Right cardiac atrium (tissue), 5 donors: Measurements from ENCODE around the gene GCNT2. TPM values are rescaled to one million over a fixed set of nuclear protein-coding genes. Genes with fewer than 3 reads are reported as not detected.

Experiments used
- ATAC-seq, 2 donors: fragments of 200-7000 bp; cut with Tn5 transposase; one replicate each; pipeline versions ENCODE4 v1.8.0 to v1.9.1; 2020; ENCODE audit warnings: moderate library complexity in 2 of 2, mild to moderate bottlenecking in 1 of 2
- DNase-seq, 3 donors: peaks; one replicate each; pipeline ENCODE4 v3.0.0-alpha.2; 2020
- H3K27ac ChIP-seq: one replicate; pipeline ENCODE4 v1.5.1; 2013; ENCODE audit warnings: mild to moderate bottlenecking, low read length, control low read depth, moderate library complexity
- H3K27me3 ChIP-seq: one replicate; pipeline ENCODE4 v1.6.1; 2013; ENCODE audit not compliant: control insufficient read depth, insufficient read depth
- H3K4me1 ChIP-seq: one replicate; pipeline ENCODE4 v1.6.1; 2013; ENCODE audit warnings: low read length; ENCODE audit not compliant: control insufficient read depth, insufficient read depth
- H3K4me3 ChIP-seq: one replicate; pipeline ENCODE4 v1.5.1; 2013; ENCODE audit warnings: low read length, control low read depth
- H3K9me3 ChIP-seq: one replicate; pipeline ENCODE4 v1.6.1; 2013; ENCODE audit warnings: low read length; ENCODE audit not compliant: control insufficient read depth
- WGBS: extraction: QIAGEN DNeasy Blood & Tissue Kit; methylation state at CpG from one replicate; pipeline ENCODE4 v1.1.7; 2013; 5-methylcytosine and 5-hydroxymethylcytosine counted together
- intact Hi-C, 4 donors: fragments of 100-400 bp; cut with DNase I; formaldehyde crosslinking; loops; one replicate each; pipeline versions ENCODE4 v1.11.0 to v1.14.0; 2022 to 2023
- polyA plus RNA-seq: library from polyadenylated mRNA; stranded (reverse); fragments of 200-250 nt; gene quantifications from one replicate; pipeline ENCODE4 v1.2.3, GENCODE V29; 2013
- total RNA-seq, 4 donors: library from RNA; stranded (reverse); fragmentation: NEBNext Ultra II Directional; extraction: Animal tissue kit (Norgen Biotek cat#: 25700); gene quantifications; one replicate each; pipeline ENCODE4 v1.2.1, GENCODE V29; 2021
- donor health status: healthy with polysubstance abuse.
- donor health status: DM: no; HTN: yes; CAD: no.
- donor health status: DM: no; HTN: no; CAD: no.
- donor health status: DM: no; HTN: yes; CAD: no; lungs with severe emphysema.
- donor health status: DM: yes; HTN: yes; CAD: no.

The GCNT2 gene
- total and polyA plus RNA-seq, 5 donors: 3.4 to 10.4 (median 6.9) TPM

- no peak overlapping the region for H3K27ac ChIP-seq
- DNase-seq (no peak), ATAC-seq (no peak)
- intact Hi-C loops: no loop called here
- 62% methylated on average over 9 of the region's 9 CpGs for WGBS
- no peaks in the 10 kb centered on the region for H3K4me1 ChIP-seq
- H3K4me3 ChIP-seq: no peak overlapping the region
- no peaks in the 10 kb centered on the region for H3K9me3 ChIP-seq
- H3K27me3 ChIP-seq: no peaks in the 10 kb centered on the region
These were observed 105.1 kb downstream of the GCNT2 start for GRCh38 chr6:10626154-10626741.

DNA sequence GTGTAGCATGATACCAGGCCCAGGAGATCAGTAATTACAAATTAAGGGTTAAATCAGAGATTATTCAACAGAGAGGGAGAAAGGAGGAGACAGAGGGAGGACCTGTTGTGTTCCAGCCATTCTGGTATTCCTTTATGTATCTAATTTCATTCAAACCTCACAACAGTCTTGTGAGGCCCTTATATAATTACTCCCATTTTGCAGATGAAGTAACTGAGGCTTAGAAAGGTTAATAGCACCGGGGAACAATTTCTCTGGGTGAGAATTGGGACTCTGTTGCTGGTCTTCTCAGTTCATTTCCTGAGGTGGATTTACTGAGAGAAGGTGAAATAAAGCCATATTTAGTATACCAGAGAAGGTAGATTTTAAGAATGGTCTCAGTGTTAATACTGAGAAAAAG is 106.6 kb downstream of the GCNT2 start:
- no peak for DNase-seq
- Histone ChIP-seq H3K9me3 (no peaks in the 10 kb centered on the region), H3K4me3 (no peak overlapping the region), H3K4me1 (no peaks in the 10 kb centered on the region), H3K27me3 (no peaks in the 10 kb centered on the region), H3K27ac (no peak overlapping the region)
- 94% methylated on average over 1 of the region's 1 CpG for WGBS
- intact Hi-C loops: no loop called here
- no peak for ATAC-seq

DNA sequence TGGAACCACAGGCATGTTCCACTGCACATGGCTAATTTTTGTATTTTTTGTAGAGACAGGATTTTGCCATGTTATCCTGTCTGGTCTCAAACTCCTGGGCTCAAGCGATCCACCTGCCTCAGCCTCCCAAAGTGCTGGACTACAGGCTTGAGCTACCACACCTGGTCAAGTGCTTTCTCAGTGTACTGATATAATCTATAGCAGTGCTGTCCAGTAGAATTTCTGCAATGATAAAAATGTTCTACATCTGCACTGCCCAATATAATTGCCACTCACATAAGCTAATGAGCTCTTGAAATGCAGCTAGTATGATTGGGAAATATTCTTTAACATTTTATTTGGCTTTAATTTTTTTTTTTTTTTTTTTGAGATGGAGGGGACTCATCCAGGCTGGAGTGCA is 109.0 kb downstream of the GCNT2 start:
- Histone ChIP-seq H3K27me3 (no peaks in the 10 kb centered on the region), H3K9me3 (no peaks in the 10 kb centered on the region), H3K4me1 (no peaks in the 10 kb centered on the region), H3K27ac (no peak overlapping the region), H3K4me3 (no peak overlapping the region)
- ATAC-seq: no peak
- no peak for DNase-seq
- intact Hi-C loops: no loop called here
- 98% methylated on average over 1 of the region's 1 CpG for WGBS

- Histone ChIP-seq H3K27ac (no peak overlapping the region), H3K4me3 (no peak overlapping the region), H3K27me3 (no peaks in the 10 kb centered on the region), H3K9me3 (no peaks in the 10 kb centered on the region), H3K4me1 (no peaks in the 10 kb centered on the region)
- WGBS: 82% methylated on average over 1 of the region's 1 CpG
- DNase-seq (no peak), ATAC-seq (peak; percentile 25 to 31)
- intact Hi-C loops: no loop called here
These were observed 112.1 kb downstream of the GCNT2 start for GRCh38 chr6:10633216-10633615.

- H3K4me1 ChIP-seq: no peaks in the 10 kb centered on the region
- no peaks in the 10 kb centered on the region for H3K27me3 ChIP-seq
- H3K9me3 ChIP-seq: no peaks in the 10 kb centered on the region
- 65% methylated on average over 8 of the region's 8 CpGs for WGBS
- ATAC-seq (no peak), DNase-seq (no peak)
- no peak overlapping the region for H3K27ac ChIP-seq
- H3K4me3 ChIP-seq: no peak overlapping the region
- intact Hi-C loops: no loop called here
These were observed 119.3 kb downstream of the GCNT2 start for GRCh38 chr6:10640412-10640811.

- no peak overlapping the region for H3K27ac ChIP-seq
- DNase-seq (no peak), ATAC-seq (no peak)
- H3K4me3 ChIP-seq: no peak overlapping the region
- H3K9me3 ChIP-seq: no peaks in the 10 kb centered on the region
- H3K27me3 ChIP-seq: no peaks in the 10 kb centered on the region
- intact Hi-C loops: no loop called here
- WGBS: 74% methylated on average over 3 of the region's 3 CpGs
- H3K4me1 ChIP-seq: no peaks in the 10 kb centered on the region
These were observed 120.4 kb downstream of the GCNT2 start for GRCh38 chr6:10641528-10641927.

- Histone ChIP-seq H3K4me3 (no peak overlapping the region), H3K27ac (no peak overlapping the region), H3K4me1 (no peaks in the 10 kb centered on the region), H3K9me3 (no peaks in the 10 kb centered on the region), H3K27me3 (no peaks in the 10 kb centered on the region)
- 37% methylated on average over 3 of the region's 3 CpGs for WGBS
- no peak for DNase-seq
- intact Hi-C loops: no loop called here
- no peak for ATAC-seq
These were observed 122.1 kb downstream of the GCNT2 start for GRCh38 chr6:10643201-10643651.

DNA sequence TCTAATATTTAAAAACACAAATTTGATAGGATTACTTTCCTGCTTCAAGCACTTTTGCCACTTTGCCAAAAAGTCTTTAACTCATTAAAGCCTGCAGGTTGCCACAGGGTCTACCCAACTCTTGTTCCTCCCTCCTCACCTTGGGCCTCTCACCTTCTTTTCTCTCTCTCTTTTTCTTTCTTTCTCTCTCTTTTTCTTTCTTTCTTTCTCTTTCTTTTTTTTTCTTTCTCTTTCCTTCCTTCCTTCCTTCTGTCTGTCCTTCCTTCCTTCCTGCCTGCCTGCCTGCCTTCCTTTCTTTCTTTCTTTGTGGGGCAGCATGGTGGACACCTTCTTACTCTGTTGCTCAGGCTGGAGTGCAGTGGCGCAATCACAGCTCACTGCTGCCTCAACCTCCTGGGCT is 123.1 kb downstream of the GCNT2 start:
- DNase-seq: no peak
- Histone ChIP-seq H3K27ac (no peak overlapping the region), H3K9me3 (no peaks in the 10 kb centered on the region), H3K4me3 (no peak overlapping the region), H3K27me3 (no peaks in the 10 kb centered on the region), H3K4me1 (no peaks in the 10 kb centered on the region)
- intact Hi-C loops: no loop called here
- no peak for ATAC-seq
- 100% methylated on average over 1 of the region's 1 CpG for WGBS

DNA sequence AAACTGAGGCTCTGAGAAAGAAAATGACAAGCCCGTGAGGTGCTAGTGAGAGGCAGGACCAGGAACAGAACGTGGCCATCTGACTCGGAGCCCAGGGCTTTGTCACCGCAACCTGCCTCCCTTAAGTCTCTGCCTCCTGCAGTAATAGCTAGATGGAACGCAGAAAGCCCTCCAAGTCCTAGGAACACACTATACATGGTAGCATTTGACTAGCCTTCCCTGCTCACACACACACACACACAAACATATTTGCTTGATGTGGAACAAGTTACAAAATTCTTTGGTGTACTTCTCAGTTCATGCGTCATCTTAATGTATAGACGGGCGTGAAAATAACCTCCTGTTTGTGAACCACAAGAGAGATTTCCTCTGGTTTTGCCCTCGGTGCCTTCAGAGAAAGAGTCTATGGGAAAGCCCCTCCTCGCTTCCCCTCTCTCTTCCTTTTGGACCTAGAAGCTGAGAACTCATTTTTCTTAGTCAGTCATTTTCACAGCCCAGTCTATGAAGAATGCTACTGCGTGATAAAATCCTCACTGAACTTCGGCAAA is 134.4 kb downstream of the GCNT2 start:
- Histone ChIP-seq H3K4me3 (no peak overlapping the region), H3K4me1 (no peaks in the 10 kb centered on the region), H3K27me3 (no peaks in the 10 kb centered on the region), H3K9me3 (no peaks in the 10 kb centered on the region), H3K27ac (no peak overlapping the region)
- DNase-seq (no peak), ATAC-seq (no peak)
- WGBS: 68% methylated on average over 12 of the region's 12 CpGs
- intact Hi-C loops: no loop called here

DNA sequence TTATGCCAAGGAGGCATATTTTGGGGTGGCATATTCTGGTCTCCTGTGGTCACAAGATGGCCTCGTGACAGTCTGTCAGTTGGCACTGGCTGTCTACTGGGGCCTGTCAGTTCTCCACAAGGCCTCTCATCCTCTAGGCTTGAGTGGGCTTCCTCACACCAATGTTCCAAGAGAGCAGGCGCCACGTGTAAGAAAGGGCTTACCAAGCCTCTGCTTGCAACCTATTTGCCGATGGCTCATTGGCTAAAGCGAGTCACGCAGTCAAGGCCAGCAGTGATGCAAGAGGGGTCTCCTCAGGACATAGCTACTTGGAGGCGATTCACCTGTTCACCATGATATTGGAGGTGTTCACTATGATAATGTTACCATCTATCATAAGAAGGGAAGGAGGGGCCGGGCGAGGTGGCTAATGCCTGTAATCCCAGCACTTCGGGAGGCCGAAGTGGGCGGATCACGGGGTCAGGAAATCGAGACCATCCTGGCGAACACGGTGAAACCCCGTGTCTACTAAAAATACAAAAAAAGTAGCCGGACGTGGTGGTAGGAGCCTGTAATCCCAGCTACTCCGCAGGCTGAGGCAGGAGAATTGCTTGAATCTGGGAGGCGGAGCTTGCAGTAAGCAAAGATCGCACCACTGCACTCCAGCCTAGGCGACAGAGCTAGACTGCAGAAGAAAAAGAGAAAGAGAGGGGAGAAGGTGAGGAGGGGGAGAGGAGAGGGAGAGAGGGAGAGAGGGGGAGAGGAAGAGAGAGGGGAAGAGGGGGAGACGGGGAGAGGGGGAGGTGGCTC is 138.0 kb downstream of the GCNT2 start:
- DNase-seq (peak in 1 of 3 donors; percentile 20), ATAC-seq (no peak)
- Histone ChIP-seq H3K27me3 (no peaks in the 10 kb centered on the region), H3K4me3 (no peak overlapping the region), H3K27ac (no peak overlapping the region), H3K9me3 (no peaks in the 10 kb centered on the region), H3K4me1 (no peaks in the 10 kb centered on the region)
- intact Hi-C loops: no loop called here
- WGBS: 90% methylated on average over 24 of the region's 24 CpGs

GRCh38 chr6:10659699-10660348 is 138.7 kb downstream of the GCNT2 start:
- no peak overlapping the region for H3K4me3 ChIP-seq

More at GRCh38 chr6:10659699-10660348, 138.7 kb downstream of the GCNT2 start:
- 76% methylated on average over 48 of the region's 48 CpGs for WGBS
- H3K9me3 ChIP-seq: no peaks in the 10 kb centered on the region
- no peaks in the 10 kb centered on the region for H3K27me3 ChIP-seq
- H3K4me1 ChIP-seq: no peaks in the 10 kb centered on the region
- DNase-seq (peak in 2 of 3 donors; percentile 53 to 60), ATAC-seq (peak; percentile 50 to 57)
- intact Hi-C loops: no loop called here
- no peak overlapping the region for H3K27ac ChIP-seq
